G401 (cell line): ENCODE measurements around the gene C1orf50. TPM values are rescaled to one million over a fixed set of nuclear protein-coding genes. Genes with fewer than 3 reads are reported as not detected.
"Not testable (repeated sequence)": the region's sequence is repeated elsewhere in the genome, so short reads cannot be mapped to it uniquely, and the experiment has no call there.

Source experiments
- DNase-seq: peaks from one replicate; pipeline ENCODE4 v3.0.0-alpha.2; 2015; ENCODE audit warnings: low spot score
- in situ Hi-C: cut with HindIII; loops from 2 replicates; pipeline ENCODE4 v1.10.0; 2016; ENCODE audit warnings: low sequenced_read_pairs, mixed read lengths
- total RNA-seq: library from RNA; depleted of rRNA; stranded (reverse); fragments of >200 nt; shearing (Covaris generic); gene quantifications from 2 replicates; pipeline ENCODE4 v1.2.3, GENCODE V29; 2014

Gene C1orf50
- total RNA-seq, 1 experiment from 2014 or later, result 9.2 TPM

DNA sequence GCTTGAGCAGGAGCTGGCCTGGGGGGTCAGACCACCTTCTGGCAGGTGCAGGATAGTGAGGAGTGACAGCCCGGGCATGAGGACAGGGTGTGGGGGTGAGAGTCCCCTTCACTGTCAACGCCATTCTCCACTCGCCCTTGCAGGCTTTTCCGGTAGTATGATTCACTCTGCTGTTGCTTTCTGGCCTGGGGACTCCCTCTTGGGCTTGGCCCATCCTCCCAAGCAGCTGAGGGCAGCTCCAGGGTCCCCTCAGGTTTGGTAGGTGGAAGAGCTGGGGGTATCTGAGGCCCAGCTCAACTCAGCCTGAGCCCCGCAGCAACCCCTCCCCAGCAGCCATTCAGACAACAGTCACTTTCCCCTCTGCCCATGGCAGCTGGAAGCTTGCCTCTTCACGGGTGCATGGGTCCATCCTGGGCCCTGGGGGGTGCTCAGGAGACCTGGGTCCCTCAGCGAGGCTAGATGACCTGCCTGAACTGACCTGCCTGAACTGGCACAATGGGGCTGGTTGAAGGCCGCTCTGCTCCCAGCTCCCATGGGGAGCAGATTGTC, 28.3 kb upstream of the C1orf50 start:
- DNase-seq, result no peak
- in situ Hi-C loops, result no loop called here

DNA sequence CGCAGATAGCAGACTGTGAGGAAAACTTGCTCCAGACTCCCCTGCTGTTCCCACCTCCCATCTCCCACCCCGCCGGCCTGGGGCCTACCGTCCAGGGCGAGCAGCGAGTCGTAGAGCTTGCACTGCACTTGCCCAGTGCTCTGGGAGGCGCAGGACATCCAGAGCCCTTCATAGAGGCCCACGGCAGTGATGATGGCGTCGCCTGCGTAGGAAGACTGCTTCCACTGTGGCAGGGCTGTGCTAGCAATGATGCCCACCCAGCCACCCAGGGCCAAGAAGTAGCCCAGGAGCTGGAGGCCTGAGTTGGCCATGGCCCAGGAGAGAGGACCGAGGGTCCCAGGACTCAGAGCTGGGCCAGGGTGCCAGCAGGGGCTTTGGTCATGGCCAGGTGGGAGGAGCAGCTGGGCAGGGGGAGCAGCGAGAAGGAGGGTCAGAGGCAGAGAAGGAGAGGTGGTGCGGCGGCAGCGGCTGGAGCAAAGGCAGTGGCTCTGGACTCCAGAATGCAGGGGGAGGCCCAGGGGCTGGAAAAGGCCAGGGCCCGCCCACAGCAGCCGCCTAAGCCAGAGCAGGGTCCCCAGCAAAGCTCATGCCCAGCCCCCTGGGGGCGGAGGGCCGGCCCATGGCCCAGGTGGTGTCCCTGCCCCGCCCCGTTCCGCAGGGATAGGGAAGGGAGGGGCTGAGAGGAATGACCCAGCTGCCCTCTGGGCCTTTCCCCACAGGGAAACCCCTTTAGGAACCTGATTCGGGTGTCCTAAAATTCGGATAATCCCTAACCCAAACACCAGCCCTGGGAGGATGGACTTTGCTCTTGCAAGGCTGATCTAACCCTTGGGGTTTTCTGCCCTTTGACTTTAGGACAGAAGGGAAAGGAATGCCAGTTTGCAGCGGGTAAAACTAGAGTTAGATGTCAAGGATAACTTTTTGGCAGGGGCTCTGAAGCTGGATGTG, 27.0 kb upstream of the C1orf50 start, which contains the start of gene CLDN19:
CLDN19 (minus strand) TSS at position 484 of the 948 bp plus-strand sequence; CDS start at position 311, 173 bp downstream.
- no peak for DNase-seq

DNA sequence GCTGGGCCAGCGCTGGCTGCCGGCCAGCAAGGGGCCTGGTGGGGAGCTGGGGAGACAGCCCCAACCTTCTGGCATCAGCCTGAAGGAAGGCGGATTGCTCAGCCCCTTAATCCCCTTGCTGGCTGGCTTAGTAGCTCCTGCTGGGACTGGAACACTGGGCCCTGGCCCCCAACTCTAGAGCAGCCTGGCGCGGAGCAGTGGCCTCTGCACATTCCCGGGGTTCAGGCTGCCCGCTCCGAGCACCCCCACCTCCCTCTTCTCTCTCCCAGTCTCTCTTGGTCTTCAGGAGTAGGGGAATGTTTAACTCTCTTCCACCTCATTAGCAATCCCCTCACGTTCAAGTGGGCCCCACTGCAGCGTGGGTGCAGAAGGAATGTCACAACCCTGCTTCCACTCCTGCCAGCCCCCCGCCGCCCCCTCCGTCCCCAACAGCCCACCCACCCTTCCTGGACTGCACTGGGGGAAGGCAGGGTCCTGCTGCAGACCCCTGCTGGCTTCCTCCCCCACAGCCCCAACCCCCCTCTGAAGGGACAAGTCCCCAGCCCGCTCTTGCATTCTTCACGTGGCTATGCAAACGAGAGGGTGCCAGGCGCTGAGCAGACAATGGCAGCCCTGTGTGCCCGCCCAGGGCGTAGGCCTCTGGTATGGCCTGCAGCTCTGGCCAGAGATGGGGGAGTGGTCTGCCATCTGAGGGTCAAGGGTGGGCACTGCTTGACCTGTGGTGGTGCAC, 26.0 kb upstream of the C1orf50 start:
- in situ Hi-C loops, result no loop called here
- no peak for DNase-seq

More for the DNA sequence above, 27.0 kb upstream of the C1orf50 start, which contains the start of gene CLDN19:
- in situ Hi-C loops, result no loop called here

DNA sequence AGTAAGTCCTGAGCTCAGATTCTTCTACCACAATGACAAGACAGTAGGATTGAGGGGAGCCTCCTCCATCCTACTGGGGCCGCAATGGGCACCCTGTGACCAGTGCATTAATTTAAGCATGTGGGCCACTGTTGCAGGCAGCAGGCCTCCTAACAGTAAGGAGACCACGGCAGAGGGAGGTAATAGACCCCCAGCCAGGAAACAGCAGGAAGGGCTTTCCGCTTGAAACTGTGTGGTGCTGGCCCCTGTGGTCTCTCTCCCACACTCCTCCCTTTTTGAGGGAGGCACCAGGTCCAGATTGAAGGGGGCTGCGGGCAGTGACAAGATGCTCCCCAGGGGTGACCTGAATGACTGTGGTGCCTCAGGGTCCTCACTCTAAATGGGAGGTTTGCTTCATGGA, 25.3 kb upstream of the C1orf50 start:
- in situ Hi-C loops, result no loop called here
- no peak for DNase-seq

DNA sequence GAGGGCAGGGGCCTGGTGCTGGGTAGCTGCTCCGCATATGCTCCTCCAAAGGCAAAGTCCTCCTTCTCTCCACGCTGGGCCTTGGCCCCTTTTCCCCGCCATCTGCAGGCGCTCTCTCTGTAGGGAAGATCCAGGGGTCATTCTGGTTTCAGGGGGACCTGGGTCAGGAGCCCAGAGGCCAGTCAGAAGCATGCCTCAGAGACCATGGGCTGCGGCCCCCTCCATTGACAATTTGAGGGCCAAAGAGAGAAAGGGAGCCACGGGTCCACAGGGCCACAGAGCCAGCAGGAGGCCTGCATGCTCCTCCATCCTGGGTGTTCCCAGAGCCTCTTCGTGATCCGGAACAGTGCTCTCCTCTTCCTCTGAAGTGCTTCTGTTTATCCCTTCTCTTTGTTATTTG, 24.9 kb upstream of the C1orf50 start:
- in situ Hi-C loops, result no loop called here
- DNase-seq, result no peak

DNA sequence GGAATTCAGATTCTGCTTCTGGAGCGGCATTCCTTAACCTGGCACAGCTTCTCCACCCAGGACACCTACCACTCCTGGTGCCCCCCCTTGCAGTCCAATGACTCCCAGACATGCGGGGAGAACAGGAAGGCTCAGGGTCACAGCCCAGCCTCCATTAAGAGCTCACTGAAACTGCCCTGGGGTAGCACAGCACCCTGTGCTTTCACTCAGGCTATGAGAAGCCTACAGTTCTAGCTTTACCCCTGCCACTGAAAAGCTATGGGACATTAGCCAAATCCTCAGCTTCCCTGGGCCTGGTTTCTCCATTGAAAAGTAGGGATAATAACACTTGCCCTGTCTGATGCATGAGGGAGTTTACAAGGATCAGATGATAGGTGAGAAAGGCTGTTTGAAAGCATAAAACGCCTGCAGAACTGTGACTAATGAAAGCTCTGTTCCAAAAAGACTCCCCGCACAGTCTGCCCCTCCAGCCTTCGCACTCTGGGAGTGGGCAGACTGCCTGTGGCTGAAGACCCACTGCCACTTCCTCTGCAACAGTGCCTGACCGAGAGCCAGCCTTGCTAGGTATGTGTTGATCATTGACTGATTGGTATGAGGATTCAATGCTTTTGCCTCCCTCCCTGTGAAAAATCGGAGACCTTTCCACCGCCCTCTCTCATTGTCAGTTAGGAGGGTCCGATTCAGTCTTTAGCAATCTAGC, 24.3 kb upstream of the C1orf50 start:
- in situ Hi-C loops, result no loop called here
- no peak for DNase-seq

DNA sequence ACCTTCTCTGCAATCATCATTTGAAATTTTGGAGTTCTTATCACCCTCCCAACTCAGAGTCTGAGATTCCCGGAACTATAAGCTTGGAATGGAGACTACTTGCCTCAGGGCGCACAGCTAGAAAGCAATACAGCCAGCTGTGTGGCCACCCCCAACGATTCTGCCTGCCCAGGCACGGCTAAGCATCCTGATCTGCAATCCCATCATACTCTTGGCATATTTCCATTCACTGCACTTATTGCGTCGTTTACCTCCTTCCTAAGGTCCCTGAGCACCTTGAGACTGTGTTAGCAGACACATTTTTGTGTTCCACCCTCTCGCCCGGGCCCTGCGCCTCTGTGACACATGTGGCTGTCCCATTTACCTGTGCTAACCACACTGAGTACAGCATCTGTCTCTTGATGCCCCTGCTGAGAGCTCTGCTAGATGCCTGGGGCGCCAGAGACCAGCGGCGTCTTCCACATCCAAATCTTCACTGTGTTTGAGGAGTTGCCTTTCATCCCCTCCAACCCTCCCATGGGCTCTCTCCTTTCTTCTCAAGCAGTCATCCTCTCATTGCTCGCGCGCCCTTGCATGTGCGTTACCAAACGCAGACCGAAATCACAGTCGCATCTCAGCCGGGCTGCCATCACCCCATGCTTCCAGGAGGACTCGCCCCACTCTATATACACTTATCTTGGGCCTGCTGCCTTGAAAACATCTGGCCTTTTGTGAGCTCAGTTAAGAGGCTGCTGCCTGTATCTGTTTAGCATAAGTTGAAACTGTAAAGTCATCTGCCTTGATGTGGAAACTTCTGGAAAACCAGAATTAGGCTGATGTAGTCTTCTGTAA, 23.5 kb upstream of the C1orf50 start:
- in situ Hi-C loops, result no loop called here
- DNase-seq, result no peak

GRCh38 chr1:42744148-42744413, 23.0 kb upstream of the C1orf50 start:
- in situ Hi-C loops, result no loop called here
- no peak for DNase-seq

DNA sequence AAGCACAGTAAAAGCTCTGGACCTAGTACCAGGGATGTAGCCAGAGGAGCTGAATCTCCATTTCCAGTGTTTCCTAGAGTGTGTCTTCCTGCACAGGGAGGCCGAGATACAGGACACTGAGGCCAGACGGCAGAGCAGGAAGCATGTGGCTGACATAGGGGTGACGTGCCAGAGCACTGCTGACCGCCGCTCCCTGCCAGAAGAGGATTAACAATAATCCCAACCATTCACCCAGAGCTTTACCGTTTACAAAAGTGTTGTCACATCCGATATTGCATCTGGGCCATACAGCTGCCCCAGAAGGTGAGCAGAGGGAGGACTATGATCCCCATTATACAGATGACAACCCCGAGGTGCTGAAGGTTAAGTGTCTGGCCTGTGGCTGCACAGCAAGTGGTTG, 21.2 kb upstream of the C1orf50 start:
- in situ Hi-C loops, result no loop called here
- peak; percentile 71 for DNase-seq

- in situ Hi-C loops, result no loop called here
These were observed 20.5 kb upstream of the C1orf50 start for GRCh38 chr1:42746436-42747105.

GRCh38 chr1:42747125-42747524, 19.9 kb upstream of the C1orf50 start:
- peak; percentile 16 for DNase-seq

More at GRCh38 chr1:42746436-42747105, 20.5 kb upstream of the C1orf50 start:
- no peak for DNase-seq

GRCh38 chr1:42748021-42748420, 19.0 kb upstream of the C1orf50 start:
- no peak for DNase-seq
- in situ Hi-C loops, result no loop called here

More at GRCh38 chr1:42747125-42747524, 19.9 kb upstream of the C1orf50 start:
- in situ Hi-C loops, result no loop called here

DNA sequence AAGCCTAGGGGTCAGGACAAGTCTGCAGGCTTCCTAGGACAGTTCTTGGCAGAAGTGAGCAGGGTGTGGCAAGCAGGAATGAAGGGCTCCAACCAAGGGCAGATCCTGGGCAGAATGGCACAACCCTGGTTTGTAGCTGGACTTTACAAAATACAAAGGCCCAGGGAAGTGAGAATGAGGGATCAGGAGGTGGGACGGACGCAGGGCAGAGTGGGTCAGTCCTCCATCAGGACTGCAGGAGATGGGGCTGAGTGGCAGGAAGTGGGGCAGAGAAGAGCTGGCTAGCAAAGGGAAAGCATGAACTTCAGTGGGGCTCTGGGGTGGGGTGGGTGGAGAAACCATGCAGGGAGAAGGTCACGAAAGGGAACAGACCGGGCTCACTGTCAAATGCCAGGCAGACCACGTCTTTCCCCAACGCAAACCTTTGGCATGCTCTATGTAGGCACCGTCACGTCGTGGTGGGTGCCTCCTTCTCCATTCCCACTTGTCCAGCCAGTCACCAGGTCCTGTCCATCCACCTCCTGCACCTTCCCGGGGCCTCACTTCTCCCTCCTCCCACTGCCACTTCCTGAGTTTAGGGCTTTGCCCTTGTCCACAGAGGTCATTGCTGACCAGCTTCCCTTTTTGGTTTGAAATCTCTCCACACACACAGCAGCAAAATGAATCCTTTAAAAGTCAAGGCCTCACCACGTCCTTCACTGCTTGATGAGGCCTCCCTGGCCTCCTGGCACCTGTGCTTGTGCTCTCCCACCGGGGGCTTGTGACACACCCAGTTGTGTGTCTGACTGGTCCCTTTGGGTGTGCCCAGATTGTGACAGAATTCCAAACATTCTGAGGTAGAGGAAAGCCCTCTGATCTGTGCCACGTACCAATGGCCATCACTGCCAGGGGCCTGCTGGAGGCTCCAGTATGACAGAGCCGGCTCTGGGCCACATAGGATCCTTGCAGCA, 18.3 kb upstream of the C1orf50 start:
- in situ Hi-C loops, result no loop called here
- DNase-seq, result no peak

DNA sequence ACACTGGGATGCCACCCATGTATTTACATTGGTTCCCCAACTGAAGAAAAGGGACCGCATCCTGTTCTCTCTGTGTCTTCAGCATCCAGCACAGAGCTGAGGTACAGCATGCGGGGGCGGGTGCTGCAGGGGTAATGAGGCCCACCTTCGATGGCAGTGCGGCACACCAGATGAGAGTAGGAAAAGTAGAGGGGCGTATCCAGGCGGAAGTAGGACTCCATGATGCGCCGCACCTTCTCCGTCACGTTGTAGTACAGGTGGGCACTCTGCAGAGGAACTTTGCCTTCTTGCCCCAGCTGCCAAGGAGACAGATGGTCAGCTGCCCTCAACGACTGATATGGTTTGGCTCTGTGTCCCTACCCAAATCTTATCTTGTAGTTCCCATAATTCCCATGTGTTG, 17.0 kb upstream of the C1orf50 start:
- DNase-seq, result no peak
- in situ Hi-C loops, result no loop called here

DNA sequence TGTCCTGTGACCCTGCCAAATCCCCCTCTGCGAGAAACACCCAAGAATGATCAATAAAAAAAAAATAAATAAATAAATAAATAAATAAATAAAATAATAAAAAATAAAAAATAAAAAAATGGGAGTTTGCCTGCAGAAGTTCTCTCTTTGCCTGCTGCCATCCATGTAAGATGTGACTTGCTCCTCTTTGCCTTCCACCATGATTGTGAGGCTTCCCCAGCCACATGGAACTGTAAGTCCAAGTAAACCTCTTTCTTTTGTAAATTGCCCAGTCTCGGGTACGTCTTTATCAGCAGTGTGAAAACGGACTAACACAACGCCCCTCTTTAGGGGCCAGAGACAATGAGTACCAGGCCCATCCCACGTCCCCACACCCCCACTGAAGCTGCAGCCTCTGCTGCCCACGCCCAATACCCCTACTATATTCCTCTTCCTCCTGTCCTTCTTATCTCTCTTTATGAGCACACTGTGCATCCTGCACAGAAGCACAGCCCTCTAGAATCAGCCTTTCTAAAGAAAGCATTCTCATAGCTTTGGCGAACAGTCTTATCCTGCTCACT, 15.5 kb upstream of the C1orf50 start:
- in situ Hi-C loops, DNase-seq: not testable (repeated sequence)

- in situ Hi-C loops, result no loop called here
- DNase-seq, result no peak
These were observed 14.8 kb upstream of the C1orf50 start for GRCh38 chr1:42752284-42752683.

DNA sequence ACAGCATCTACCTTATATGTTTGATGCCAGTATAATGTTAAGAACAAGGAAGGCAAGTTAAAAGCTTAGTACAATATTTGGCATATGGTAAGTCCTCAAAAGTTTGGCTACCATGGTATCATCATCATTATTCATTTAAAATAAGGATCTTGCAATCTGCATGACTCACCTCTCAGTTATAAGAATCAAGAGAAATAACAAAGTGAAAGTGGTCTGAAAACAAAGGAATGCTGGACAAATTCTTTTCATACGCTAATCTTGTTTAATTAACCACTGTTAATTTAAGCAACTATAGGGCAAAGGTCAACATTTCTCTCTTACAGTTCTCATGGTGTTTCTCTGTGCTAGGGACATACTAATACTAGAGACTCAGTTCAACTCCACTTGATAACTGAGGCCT, 14.0 kb upstream of the C1orf50 start:
- in situ Hi-C loops, result no loop called here
- DNase-seq, result no peak
